HG03108 (cell line): Measurements from ENCODE around the gene RPS10.
"Not testable (repeated sequence)": the region's sequence is repeated elsewhere in the genome, so short reads cannot be mapped to it uniquely, and the experiment has no call there.

ENCODE experiments used
- ATAC-seq: cut with Tn5 transposase; IDR thresholded peaks from one replicate; pipeline ENCODE4 v1.9.1; 2021; ENCODE audit warnings: moderate library complexity; ENCODE audit not compliant: unreplicated experiment

RPS10 gene

GRCh38 chr6:34393191-34393965 is 32.5 kb downstream of the RPS10 start:
- no peak for ATAC-seq

GRCh38 chr6:34392497-34393190 is 33.2 kb downstream of the RPS10 start, which contains the start of gene NUDT3:
Gene NUDT3 (minus strand): TSS chr6:34392669. CDS start chr6:34392362, 307 bp downstream.
- peak; percentile 81 for ATAC-seq

- peak; percentile 28 for ATAC-seq
Observed at GRCh38 chr6:34391786-34392496, 33.9 kb downstream of the RPS10 start.

- ATAC-seq, result no peak
Observed at GRCh38 chr6:34391473-34391785, 34.4 kb downstream of the RPS10 start.

GRCh38 chr6:34390531-34391472 is 35.1 kb downstream of the RPS10 start:
- ATAC-seq, result no peak

GRCh38 chr6:34389034-34389433 is 36.8 kb downstream of the RPS10 start:
- ATAC-seq, result no peak

GRCh38 chr6:34388421-34388820 is 37.4 kb downstream of the RPS10 start:
- ATAC-seq, result no peak

- no peak for ATAC-seq
Observed at GRCh38 chr6:34386316-34387137, 39.3 kb downstream of the RPS10 start.

- ATAC-seq, result no peak
Observed at GRCh38 chr6:34385793-34386195, 40.1 kb downstream of the RPS10 start.

GRCh38 chr6:34384321-34385153 is 41.3 kb downstream of the RPS10 start:
- no peak for ATAC-seq

GRCh38 chr6:34383656-34384320 is 42.1 kb downstream of the RPS10 start:
- no peak for ATAC-seq

GRCh38 chr6:34383161-34383631 is 42.7 kb downstream of the RPS10 start:
- ATAC-seq, result no peak

- no peak for ATAC-seq
Observed at GRCh38 chr6:34381081-34381480, 44.8 kb downstream of the RPS10 start.

GRCh38 chr6:34378470-34378869 is 47.4 kb downstream of the RPS10 start:
- no peak for ATAC-seq

- ATAC-seq, result no peak
Observed at GRCh38 chr6:34377984-34378383, 47.9 kb downstream of the RPS10 start.

GRCh38 chr6:34377571-34377970 is 48.3 kb downstream of the RPS10 start:
- ATAC-seq, result not testable (repeated sequence)

- no peak for ATAC-seq
Observed at GRCh38 chr6:34375833-34376232, 50.0 kb downstream of the RPS10 start.

- no peak for ATAC-seq
Observed at GRCh38 chr6:34374508-34374907, 51.4 kb downstream of the RPS10 start.
